Skeletal muscle satellite cell (primary cell): ENCODE data around the gene CXCR2.
"Not testable (repeated sequence)": the region's sequence is repeated elsewhere in the genome, so short reads cannot be mapped to it uniquely, and the experiment has no call there.

Source experiments
- H3K27me3 ChIP-seq: 2 replicates; pipeline ENCODE4 v1.7.0; 2013; ENCODE audit warnings: low read length; ENCODE audit not compliant: control insufficient read depth, insufficient read depth
- H3K36me3 ChIP-seq: 2 replicates; pipeline ENCODE4 v1.7.0; 2013; ENCODE audit warnings: mild to moderate bottlenecking, control low read depth, low read length; ENCODE audit not compliant: insufficient read depth
- H3K4me1 ChIP-seq: 2 replicates; pipeline ENCODE4 v1.7.0; 2013; ENCODE audit warnings: low read length; ENCODE audit not compliant: control insufficient read depth, insufficient read depth
- H3K4me2 ChIP-seq: 2 replicates; pipeline ENCODE4 v1.7.0; 2013; ENCODE audit warnings: mild to moderate bottlenecking, low read length
- H3K4me3 ChIP-seq: 2 replicates; pipeline ENCODE4 v1.7.0; 2013; ENCODE audit warnings: low read length
- H3K9ac ChIP-seq: 2 replicates; pipeline ENCODE4 v1.7.0; 2013; ENCODE audit warnings: mild to moderate bottlenecking, low read depth, low read length, moderate library complexity
- H3K9me3 ChIP-seq: replicated peaks from 2 replicates; pipeline ENCODE4 v1.7.0; 2013; ENCODE audit warnings: mild to moderate bottlenecking, control low read depth, low read length

Gene CXCR2

GRCh38 chr2:218168016-218168415, 42.2 kb downstream of the CXCR2 start:
- Histone ChIP-seq H3K4me1 (no peaks in the 10 kb centered on the region), H3K36me3 (no peaks in the 10 kb centered on the region), H3K27me3 (peaks cover 74% of the 10 kb centered on the region)

DNA sequence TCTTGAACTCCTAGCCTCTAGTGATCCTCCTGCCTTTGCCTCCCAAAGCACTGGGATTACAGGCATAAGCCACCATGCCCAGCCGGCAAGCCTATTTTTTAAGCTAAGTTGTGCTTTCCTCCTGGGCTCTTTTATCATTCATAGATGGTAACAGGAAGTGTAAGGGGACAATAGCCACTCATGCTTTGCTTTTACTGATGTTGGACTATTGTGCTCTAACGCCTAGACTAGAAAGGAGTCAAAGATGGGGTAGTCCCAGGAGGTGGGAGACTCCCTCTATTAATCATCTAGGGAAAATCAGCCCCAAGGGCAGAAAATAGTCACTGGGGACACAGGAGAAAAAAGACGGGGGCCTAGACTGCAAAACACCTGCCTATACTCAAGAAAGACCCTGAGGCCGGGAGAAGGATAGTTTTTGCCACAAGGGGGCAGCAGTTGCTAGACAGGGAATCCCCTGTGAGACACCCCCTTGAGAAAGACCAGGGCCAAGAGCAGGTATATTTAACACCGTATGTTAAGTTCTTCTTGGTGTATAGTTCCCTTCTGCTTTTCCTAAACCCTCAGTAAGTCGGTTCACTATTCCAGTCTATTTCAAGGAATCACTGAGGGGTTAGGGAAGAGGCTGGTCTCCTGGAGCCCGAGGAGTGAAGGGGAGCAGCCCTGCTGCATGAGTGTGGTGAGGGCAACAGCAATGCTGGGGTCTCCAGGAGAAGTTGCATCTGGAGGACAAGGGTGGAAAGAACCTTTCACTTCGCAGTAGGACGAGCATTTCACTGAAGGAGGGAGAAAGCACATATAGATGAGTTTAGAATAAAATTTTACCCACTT, 43.0 kb downstream of the CXCR2 start:
- Histone ChIP-seq H3K4me3 (no peak overlapping the region), H3K36me3 (no peaks in the 10 kb centered on the region), H3K4me1 (no peaks in the 10 kb centered on the region), H3K9ac (no peak overlapping the region), H3K9me3 (no peaks in the 10 kb centered on the region), H3K4me2 (no peak overlapping the region), H3K27me3 (peaks cover 66% of the 10 kb centered on the region)

More at GRCh38 chr2:218168016-218168415, 42.2 kb downstream of the CXCR2 start:
- Histone ChIP-seq H3K4me3 (no peak overlapping the region), H3K9ac (no peak overlapping the region), H3K4me2 (no peak overlapping the region), H3K9me3 (no peaks in the 10 kb centered on the region)

DNA sequence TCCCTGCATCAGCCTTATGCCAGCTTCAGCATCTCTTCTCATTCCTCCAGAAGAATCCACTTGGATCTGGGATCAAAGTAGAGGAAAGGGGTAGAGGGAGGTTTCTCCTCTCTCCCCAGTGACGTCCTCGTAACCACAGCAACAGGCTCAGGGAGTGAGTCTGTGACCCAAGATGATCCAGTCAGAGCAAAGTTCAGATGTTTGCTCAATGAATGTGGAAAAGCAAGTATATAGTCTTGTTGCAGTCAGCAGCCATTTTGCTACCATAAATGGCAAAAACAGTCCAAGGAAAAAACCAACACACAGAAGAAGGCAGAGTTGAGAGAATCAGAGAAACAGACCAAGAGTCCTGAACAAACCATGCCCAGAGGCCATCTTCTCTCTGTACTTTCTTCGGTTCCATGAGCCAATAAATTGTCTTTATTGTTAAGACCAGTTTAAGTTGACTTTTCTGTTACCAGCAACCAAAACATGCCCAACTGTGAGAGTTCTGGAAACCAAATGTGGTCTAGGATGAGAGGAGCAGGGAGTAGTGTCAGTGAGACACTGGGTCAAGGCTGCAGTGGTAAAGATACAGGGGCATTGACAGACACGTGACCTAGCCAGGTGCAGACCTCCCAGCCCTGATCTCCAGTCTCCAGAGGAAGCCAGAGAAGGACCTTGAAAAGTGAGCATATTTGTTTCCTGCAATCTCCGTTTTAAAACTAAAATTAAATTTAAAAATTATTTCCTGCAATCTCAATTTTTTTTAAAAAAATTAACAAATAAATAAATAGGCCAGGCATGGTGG, 44.1 kb downstream of the CXCR2 start:
- H3K4me3 ChIP-seq: no peak overlapping the region
- peaks cover 56% of the 10 kb centered on the region for H3K27me3 ChIP-seq
- H3K9ac ChIP-seq: no peak overlapping the region
- H3K9me3 ChIP-seq: no peaks in the 10 kb centered on the region
- no peak overlapping the region for H3K4me2 ChIP-seq
- H3K36me3 ChIP-seq: no peaks in the 10 kb centered on the region
- H3K4me1 ChIP-seq: no peaks in the 10 kb centered on the region

GRCh38 chr2:218171744-218172143, 45.9 kb downstream of the CXCR2 start:
- not testable (repeated sequence) for H3K4me1 ChIP-seq, H3K4me3 ChIP-seq, H3K36me3 ChIP-seq, H3K9ac ChIP-seq, H3K9me3 ChIP-seq, H3K4me2 ChIP-seq
- peaks cover 47% of the 10 kb centered on the region for H3K27me3 ChIP-seq

GRCh38 chr2:218172845-218173244, 47.0 kb downstream of the CXCR2 start:
- Histone ChIP-seq H3K4me3 (no peak overlapping the region), H3K9me3 (no peaks in the 10 kb centered on the region), H3K9ac (no peak overlapping the region), H3K4me2 (no peak overlapping the region), H3K4me1 (no peaks in the 10 kb centered on the region), H3K27me3 (peaks cover 38% of the 10 kb centered on the region), H3K36me3 (no peaks in the 10 kb centered on the region)

- Histone ChIP-seq H3K4me1 (no peaks in the 10 kb centered on the region), H3K4me3 (no peak overlapping the region), H3K36me3 (no peaks in the 10 kb centered on the region), H3K9ac (no peak overlapping the region), H3K27me3 (peaks cover 41% of the 10 kb centered on the region), H3K4me2 (no peak overlapping the region), H3K9me3 (no peaks in the 10 kb centered on the region)
Observed at GRCh38 chr2:218179782-218180181, 54.0 kb downstream of the CXCR2 start.

DNA sequence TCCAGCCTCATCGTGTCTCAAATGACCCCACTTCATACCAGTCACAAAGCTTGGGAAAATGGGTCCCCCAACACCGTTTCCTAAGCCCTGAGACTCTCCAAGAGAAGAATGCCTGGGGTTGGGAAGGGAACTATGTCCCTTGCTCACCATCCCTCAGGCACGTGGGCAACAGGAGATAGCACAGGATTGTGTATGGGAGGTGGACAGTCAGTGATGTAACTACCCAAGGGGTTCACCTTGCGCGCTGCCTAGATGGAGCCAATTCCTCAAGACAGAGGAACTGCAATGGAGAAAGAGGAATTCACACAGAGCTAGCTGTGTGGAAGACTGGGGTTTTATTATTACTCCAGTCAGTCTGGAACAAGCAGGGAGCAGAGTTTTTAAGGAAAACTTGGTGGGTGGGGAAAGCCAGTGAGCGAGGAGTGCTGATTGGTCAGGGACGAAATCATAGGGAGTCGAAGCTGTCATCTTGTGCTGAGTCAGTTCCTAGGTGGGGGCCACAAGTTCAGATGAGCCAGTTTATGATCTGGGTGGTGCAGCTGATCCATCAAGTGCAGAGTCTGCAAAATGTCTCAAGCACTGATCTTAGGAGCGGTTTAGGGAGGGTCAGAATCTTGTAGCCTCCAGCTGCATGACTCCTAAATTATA, 54.8 kb downstream of the CXCR2 start:
- no peaks in the 10 kb centered on the region for H3K4me1 ChIP-seq

GRCh38 chr2:218184331-218184730, 58.5 kb downstream of the CXCR2 start:
- Histone ChIP-seq H3K9ac (no peak overlapping the region), H3K4me2 (no peak overlapping the region), H3K36me3 (no peaks in the 10 kb centered on the region), H3K27me3 (peaks cover 41% of the 10 kb centered on the region), H3K4me1 (peaks cover 3% of the 10 kb centered on the region), H3K9me3 (no peaks in the 10 kb centered on the region), H3K4me3 (no peak overlapping the region)

More for the DNA sequence above, 54.8 kb downstream of the CXCR2 start:
- Histone ChIP-seq H3K9ac (no peak overlapping the region), H3K4me3 (no peak overlapping the region), H3K9me3 (no peaks in the 10 kb centered on the region), H3K4me2 (no peak overlapping the region), H3K27me3 (peaks cover 41% of the 10 kb centered on the region), H3K36me3 (no peaks in the 10 kb centered on the region)

DNA sequence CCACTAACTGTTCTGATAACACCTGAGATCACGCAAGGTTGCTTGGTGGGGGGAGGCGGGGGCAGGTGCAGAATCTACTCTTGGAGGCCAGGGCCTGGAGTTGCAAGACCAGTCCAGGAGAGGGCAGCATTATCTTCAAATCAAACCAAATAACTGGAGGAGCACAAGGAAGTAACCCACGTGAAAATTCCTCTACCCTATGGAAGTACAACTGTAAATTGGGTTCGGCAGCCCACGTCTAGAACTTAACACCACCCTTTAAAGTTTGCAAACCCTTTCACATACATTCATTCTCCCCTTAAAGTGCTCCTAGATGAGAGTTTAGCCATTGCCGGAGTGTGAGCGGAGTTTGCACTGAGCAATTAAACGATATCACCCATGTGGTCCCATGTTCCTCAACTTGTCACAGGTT, 60.5 kb downstream of the CXCR2 start:
- peak overlapping the region; percentile 22 for H3K4me2 ChIP-seq
- H3K9me3 ChIP-seq: no peaks in the 10 kb centered on the region
- H3K4me3 ChIP-seq: no peak overlapping the region
- no peaks in the 10 kb centered on the region for H3K36me3 ChIP-seq
- peaks cover 3% of the 10 kb centered on the region for H3K4me1 ChIP-seq
- no peak overlapping the region for H3K9ac ChIP-seq
- H3K27me3 ChIP-seq: peaks cover 24% of the 10 kb centered on the region
